ENCODE results near the gene CYP46A1.

DNA sequence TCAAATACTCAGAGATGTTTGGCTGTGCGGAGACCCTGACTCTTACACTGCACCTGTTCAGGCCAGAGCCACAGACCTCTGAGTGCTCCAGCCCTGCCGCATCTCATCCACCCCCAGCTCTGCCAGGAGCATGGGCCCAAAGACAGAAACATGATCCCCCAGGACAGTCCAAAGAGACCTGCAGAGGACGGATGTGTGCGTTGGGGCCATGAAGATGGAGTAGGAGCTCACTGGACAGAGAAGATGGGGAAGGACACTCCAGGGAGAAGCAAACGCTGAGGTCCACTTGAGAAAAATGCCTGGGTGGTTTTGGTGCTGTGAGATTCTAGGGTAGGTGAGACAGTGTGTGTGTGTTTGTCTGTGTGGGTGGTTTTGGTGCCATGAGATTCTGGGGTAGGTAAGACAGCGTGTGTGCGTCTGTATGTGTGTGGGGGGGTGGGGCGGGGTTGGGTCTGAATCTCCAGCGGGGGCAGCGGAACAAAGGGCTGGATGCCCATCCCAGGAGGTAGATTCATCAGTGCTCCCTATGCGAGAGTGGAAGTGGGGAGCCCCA is 40.0 kb upstream of the CYP46A1 start:
- TF ChIP-seq, protein P1, sequence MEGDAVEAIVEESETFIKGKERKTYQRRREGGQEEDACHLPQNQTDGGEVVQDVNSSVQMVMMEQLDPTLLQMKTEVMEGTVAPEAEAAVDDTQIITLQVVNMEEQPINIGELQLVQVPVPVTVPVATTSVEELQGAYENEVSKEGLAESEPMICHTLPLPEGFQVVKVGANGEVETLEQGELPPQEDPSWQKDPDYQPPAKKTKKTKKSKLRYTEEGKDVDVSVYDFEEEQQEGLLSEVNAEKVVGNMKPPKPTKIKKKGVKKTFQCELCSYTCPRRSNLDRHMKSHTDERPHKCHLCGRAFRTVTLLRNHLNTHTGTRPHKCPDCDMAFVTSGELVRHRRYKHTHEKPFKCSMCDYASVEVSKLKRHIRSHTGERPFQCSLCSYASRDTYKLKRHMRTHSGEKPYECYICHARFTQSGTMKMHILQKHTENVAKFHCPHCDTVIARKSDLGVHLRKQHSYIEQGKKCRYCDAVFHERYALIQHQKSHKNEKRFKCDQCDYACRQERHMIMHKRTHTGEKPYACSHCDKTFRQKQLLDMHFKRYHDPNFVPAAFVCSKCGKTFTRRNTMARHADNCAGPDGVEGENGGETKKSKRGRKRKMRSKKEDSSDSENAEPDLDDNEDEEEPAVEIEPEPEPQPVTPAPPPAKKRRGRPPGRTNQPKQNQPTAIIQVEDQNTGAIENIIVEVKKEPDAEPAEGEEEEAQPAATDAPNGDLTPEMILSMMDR (IDR thresholded peaks at IDR 0.05 in 4 of 5, conservative IDR thresholded peaks at IDR 0.05 in 1 of 5), result no peak
- TF ChIP-seq POLR2A (IDR thresholded peaks at IDR 0.05), result no peak
